Activated naive CD8-positive, alpha-beta T cell treated with anti-CD3 and anti-CD28 coated beads, Interleukin-2, amount 10 ng/mL, durations not matched to agents 7 days and 5 days (primary cell): ENCODE measurements around the gene CLASP2. TPM values are rescaled to one million over a fixed set of nuclear protein-coding genes. Genes with fewer than 3 reads are reported as not detected.
"Not testable (repeated sequence)": the region's sequence is repeated elsewhere in the genome, so short reads cannot be mapped to it uniquely, and the experiment has no call there.

Source experiments
- ATAC-seq: fragments of 150-1000 bp; cut with Tn5 transposase; one replicate; pipeline ENCODE4 v1.10.0; 2021; ENCODE audit warnings: low read depth, moderate library complexity
- POLR2A ChIA-PET: fragments of 350-600 bp; sonication (Branson Sonifier 250); formaldehyde crosslinking; loops from one replicate; lab custom pipeline; 2021; ENCODE audit warnings: antibody characterized with exemption; lab: Charles Lee
- DNase-seq: peaks from one replicate; pipeline ENCODE4 v3.0.0; 2021
- H3K27ac Mint-ChIP-seq: one replicate; pipeline ENCODE4 v1.8.0; 2022; ENCODE audit warnings: mild to moderate bottlenecking, mixed read lengths
- H3K27me3 Mint-ChIP-seq: one replicate; pipeline ENCODE4 v1.8.0; 2022; ENCODE audit warnings: mild to moderate bottlenecking, moderate library complexity, mixed read lengths
- H3K36me3 Mint-ChIP-seq: one replicate; pipeline ENCODE4 v1.8.0; 2021; ENCODE audit warnings: mild to moderate bottlenecking, mixed read lengths
- H3K4me1 Mint-ChIP-seq: one replicate; pipeline ENCODE4 v1.8.0; 2021; ENCODE audit warnings: mixed read lengths
- H3K4me3 Mint-ChIP-seq: one replicate; pipeline ENCODE4 v1.8.0; 2022; ENCODE audit warnings: mild to moderate bottlenecking, moderate library complexity, mixed read lengths
- H3K9me3 Mint-ChIP-seq: one replicate; pipeline ENCODE4 v1.8.0; 2021; ENCODE audit warnings: mixed read lengths
- total RNA-seq, 2 experiments: library from RNA; stranded (reverse); gene quantifications; one replicate each; pipeline ENCODE4 v1.2.3, GENCODE V29; 2021

CLASP2 gene
- total RNA-seq, 2 experiments from 2014 or later = 47.6 to 49.4 TPM

DNA sequence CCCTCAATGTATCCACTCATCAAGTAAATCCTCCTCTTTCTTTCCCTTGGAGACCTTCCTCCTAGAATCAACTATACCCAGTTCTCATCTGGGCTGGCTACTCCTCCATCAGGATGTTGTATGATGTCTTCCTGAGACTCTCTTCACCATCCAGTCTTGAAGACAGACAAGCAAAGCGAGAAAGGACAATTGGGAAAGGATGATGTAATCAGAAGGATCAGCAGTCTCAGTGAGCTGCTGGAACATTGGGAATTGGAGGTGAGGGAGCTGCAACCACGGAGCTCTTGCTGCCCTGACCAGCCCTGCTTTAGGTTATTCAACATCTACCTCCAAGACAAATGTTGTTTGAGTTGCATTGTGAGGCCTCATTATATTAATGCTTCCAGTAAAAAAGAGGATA lies 229.8 kb downstream of the CLASP2 start:
- Mint-ChIP-seq H3K27me3 (no peaks in the 10 kb centered on the region), H3K4me3 (no peak overlapping the region), H3K9me3 (peaks cover 3% of the 10 kb centered on the region), H3K36me3 (no peaks in the 10 kb centered on the region), H3K27ac (no peak overlapping the region), H3K4me1 (no peaks in the 10 kb centered on the region)
- no peak for DNase-seq
- POLR2A ChIA-PET = no interaction called here
- ATAC-seq = no peak

GRCh38 chr3:33482111-33482521 lies 235.9 kb downstream of the CLASP2 start:
- Mint-ChIP-seq H3K27me3 (no peaks in the 10 kb centered on the region), H3K4me1 (no peaks in the 10 kb centered on the region), H3K36me3 (peaks cover 4% of the 10 kb centered on the region), H3K4me3 (no peak overlapping the region), H3K9me3 (peaks cover 8% of the 10 kb centered on the region), H3K27ac (no peak overlapping the region)
- POLR2A ChIA-PET = no interaction called here
- no peak for DNase-seq
- ATAC-seq = no peak

DNA sequence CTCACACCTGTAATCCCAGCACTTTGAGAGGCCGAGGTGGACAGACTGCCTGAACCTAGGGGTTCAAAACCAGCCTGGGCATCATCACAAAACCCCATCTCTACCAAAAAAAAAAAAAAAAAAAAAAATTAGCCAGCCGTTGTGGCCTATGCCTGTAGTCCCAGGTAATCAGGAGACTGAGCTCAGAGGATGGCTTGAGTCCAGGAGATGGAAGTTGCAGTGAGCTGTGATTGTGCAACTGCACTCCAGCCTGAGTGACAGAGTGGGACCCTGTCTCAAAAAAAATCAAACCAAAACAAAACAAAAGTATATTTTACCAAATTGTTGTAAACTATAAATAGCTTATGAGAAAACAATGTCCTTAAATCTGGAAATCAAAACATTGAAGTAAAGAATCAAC lies 243.2 kb downstream of the CLASP2 start:
- no peak overlapping the region for H3K27ac Mint-ChIP-seq
- ATAC-seq = no peak
- no peak for DNase-seq
- no peaks in the 10 kb centered on the region for H3K27me3 Mint-ChIP-seq
- H3K4me3 Mint-ChIP-seq = no peak overlapping the region
- no peaks in the 10 kb centered on the region for H3K9me3 Mint-ChIP-seq
- no peaks in the 10 kb centered on the region for H3K36me3 Mint-ChIP-seq
- H3K4me1 Mint-ChIP-seq = peaks cover 1% of the 10 kb centered on the region
- POLR2A ChIA-PET = no interaction called here

DNA sequence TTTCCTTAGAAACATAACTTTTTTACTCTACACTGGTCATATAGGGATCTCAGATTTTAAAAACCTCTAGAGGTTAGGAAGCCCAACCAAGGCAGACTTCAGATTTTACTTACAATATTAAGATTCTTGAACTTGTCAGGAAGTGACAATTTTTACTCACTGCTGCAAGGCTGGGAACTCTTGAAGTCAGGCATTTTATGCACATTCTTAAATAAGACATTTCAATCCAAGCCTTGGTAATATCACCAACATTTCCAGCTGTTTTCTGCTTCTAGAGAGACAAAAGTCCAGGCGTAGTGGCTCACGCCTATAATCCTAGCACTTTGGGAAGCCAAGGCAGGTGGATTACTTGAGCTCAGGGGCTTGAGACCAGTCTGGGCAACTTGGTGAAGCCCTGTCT lies 244.2 kb downstream of the CLASP2 start:
- Mint-ChIP-seq H3K36me3 (no peaks in the 10 kb centered on the region), H3K27me3 (no peaks in the 10 kb centered on the region), H3K27ac (no peak overlapping the region), H3K9me3 (no peaks in the 10 kb centered on the region), H3K4me1 (peaks cover 1% of the 10 kb centered on the region), H3K4me3 (no peak overlapping the region)
- POLR2A ChIA-PET = no interaction called here
- ATAC-seq (no peak), DNase-seq (no peak)

DNA sequence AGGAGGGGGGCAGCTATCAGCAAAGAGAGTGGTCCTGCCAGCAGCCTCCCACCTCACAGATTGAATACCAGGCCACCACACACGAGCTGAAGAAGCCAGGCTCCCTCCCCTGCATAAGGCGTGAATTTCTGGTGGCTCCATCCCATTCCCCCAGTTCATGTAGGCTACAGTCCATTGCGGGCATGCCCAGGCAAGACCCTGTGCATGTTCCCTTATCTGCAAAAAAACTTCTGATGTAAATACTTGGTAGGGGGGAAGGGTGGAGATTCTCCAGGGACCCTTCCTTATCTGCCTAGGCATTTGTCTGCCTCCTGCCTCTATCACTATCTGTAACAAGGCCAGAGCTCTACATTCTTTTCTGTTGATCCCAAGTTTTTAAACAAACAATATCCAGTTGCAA lies 250.3 kb downstream of the CLASP2 start:
- ATAC-seq = no peak
- Mint-ChIP-seq H3K36me3 (peaks cover 10% of the 10 kb centered on the region), H3K4me3 (no peak overlapping the region), H3K27ac (no peak overlapping the region), H3K27me3 (no peaks in the 10 kb centered on the region), H3K4me1 (no peaks in the 10 kb centered on the region), H3K9me3 (peaks cover 9% of the 10 kb centered on the region)
- POLR2A ChIA-PET = interaction anchor here (0.7 kb wide), 1 partner anchor 304 kb away, joined by 3 read pairs; no protein-coding TSS in a partner anchor
- DNase-seq = no peak

DNA sequence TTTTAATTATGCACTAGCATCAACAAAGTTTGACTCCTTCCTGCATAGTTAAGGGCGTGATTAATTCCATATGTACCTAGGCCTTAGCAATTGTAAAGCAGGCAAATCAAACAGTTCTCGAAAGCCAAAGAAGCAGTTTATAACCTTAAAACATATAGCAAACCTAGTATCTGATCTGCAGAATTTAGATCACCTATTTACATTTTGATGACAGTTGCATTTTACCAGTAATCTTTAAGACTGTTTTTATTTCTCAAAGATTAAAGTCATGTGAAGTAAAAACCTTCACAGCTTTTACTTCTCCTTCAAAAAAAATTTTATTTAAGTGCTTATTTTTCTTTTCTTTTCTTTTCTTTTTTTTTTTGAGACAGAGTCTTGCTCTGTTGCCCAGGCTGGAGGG lies 257.0 kb downstream of the CLASP2 start:
- POLR2A ChIA-PET = no interaction called here
- no peaks in the 10 kb centered on the region for H3K27me3 Mint-ChIP-seq
- H3K36me3 Mint-ChIP-seq = peaks cover 5% of the 10 kb centered on the region
- ATAC-seq (no peak), DNase-seq (no peak)
- H3K4me3 Mint-ChIP-seq = no peak overlapping the region
- no peak overlapping the region for H3K27ac Mint-ChIP-seq
- no peaks in the 10 kb centered on the region for H3K4me1 Mint-ChIP-seq
- peaks cover 17% of the 10 kb centered on the region for H3K9me3 Mint-ChIP-seq

DNA sequence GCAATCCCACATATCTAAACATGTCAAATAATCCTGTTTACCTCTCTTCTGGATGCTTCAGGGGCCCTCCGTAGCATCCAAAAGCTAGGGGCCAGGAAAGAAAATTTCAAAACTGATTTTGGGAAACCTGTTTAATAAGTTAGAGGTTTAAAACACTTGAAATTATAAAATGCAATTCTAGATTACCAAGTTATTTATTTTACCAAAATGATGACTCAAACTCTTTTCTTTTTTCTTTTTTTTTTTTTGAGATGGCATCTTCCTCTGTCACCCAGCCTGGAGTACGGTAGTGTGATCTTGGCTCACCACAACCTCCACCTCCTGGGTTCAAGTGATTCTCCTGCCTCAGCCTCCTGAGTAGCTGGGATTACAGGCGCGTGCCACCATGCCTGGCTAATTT lies 258.5 kb downstream of the CLASP2 start:
- POLR2A ChIA-PET, H3K27ac Mint-ChIP-seq, ATAC-seq, H3K36me3 Mint-ChIP-seq, H3K4me3 Mint-ChIP-seq, H3K4me1 Mint-ChIP-seq, H3K27me3 Mint-ChIP-seq, DNase-seq: not testable (repeated sequence)
- peaks cover 17% of the 10 kb centered on the region for H3K9me3 Mint-ChIP-seq

GRCh38 chr3:33458446-33458845 lies 259.6 kb downstream of the CLASP2 start:
- Mint-ChIP-seq H3K4me3 (no peak overlapping the region), H3K4me1 (peaks cover 6% of the 10 kb centered on the region), H3K27me3 (no peaks in the 10 kb centered on the region), H3K27ac (no peak overlapping the region), H3K9me3 (peaks cover 22% of the 10 kb centered on the region), H3K36me3 (peaks cover 10% of the 10 kb centered on the region)
- no peak for DNase-seq
- ATAC-seq = no peak
- POLR2A ChIA-PET = no interaction called here

GRCh38 chr3:33456756-33457155 lies 261.3 kb downstream of the CLASP2 start:
- peaks cover 13% of the 10 kb centered on the region for H3K36me3 Mint-ChIP-seq
- H3K27ac Mint-ChIP-seq = no peak overlapping the region
- no peak for DNase-seq
- no peak overlapping the region for H3K4me3 Mint-ChIP-seq
- H3K9me3 Mint-ChIP-seq = peaks cover 26% of the 10 kb centered on the region
- no peak for ATAC-seq
- H3K27me3 Mint-ChIP-seq = no peaks in the 10 kb centered on the region
- POLR2A ChIA-PET = no interaction called here
- peaks cover 6% of the 10 kb centered on the region for H3K4me1 Mint-ChIP-seq

DNA sequence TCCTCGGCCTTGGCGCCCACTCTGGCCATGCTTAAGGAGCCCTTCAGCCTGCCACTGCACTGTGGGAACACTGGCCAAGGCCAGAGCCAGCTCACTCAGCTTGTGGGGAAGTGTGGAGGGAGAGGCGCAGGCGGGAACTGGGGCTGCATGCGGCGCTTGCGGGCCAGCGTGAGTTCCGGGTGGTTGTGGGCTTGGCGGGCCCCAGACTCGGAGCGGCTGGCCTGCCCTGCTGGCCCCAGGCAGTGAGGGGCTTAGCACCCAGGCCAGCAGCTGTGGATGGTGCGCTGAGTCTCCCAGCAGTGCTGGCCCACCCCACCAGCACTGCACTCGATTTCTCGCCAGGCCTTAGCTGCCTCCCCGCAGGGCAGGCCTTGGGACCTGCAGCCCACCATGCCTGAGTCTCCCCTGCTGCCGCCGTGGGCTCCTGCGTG lies 264.7 kb downstream of the CLASP2 start:
- Mint-ChIP-seq H3K27me3 (no peaks in the 10 kb centered on the region), H3K9me3 (peaks cover 13% of the 10 kb centered on the region), H3K36me3 (peaks cover 10% of the 10 kb centered on the region), H3K4me1 (peaks cover 6% of the 10 kb centered on the region), H3K4me3 (no peak overlapping the region), H3K27ac (no peak overlapping the region)
- POLR2A ChIA-PET = interaction anchor here (1.0 to 1.9 kb wide), 2 partner anchors 12 to 13 kb away, joined by 3 to 6 read pairs; no protein-coding TSS in a partner anchor
- no peak for DNase-seq
- ATAC-seq = no peak

- ATAC-seq, DNase-seq, H3K9me3 Mint-ChIP-seq, H3K27me3 Mint-ChIP-seq, H3K27ac Mint-ChIP-seq, H3K4me3 Mint-ChIP-seq, POLR2A ChIA-PET: not testable (repeated sequence)
- Mint-ChIP-seq H3K4me1 (peaks cover 12% of the 10 kb centered on the region), H3K36me3 (peaks cover 10% of the 10 kb centered on the region)
Measured at GRCh38 chr3:33451994-33452393, 266.1 kb downstream of the CLASP2 start.

DNA sequence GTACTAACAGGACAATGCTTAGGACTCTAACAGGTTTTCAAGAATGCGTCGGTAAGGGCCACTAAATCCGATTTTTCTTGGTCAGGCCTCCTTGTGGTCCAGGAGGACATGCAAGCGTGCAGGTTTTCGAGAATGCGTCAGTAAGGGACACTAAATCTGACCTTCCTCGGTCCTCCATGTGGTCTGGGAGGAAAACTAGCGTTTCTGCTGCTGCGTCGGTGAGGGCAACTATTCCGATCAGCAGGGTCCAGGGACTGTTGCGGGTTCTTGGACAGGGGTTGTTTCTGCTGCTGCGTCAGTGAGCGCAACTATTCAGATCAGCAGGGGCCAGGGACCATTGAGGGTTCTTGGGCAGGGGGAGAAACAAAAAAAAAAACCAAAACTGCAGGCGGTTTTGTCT lies 270.1 kb downstream of the CLASP2 start:
- Mint-ChIP-seq H3K27ac (no peak overlapping the region), H3K27me3 (no peaks in the 10 kb centered on the region), H3K9me3 (peaks cover 4% of the 10 kb centered on the region), H3K36me3 (peaks cover 3% of the 10 kb centered on the region), H3K4me3 (no peak overlapping the region), H3K4me1 (peaks cover 13% of the 10 kb centered on the region)
- DNase-seq (no peak), ATAC-seq (no peak)
- POLR2A ChIA-PET = no interaction called here

- peaks cover 13% of the 10 kb centered on the region for H3K4me1 Mint-ChIP-seq
- H3K4me3 Mint-ChIP-seq = peak overlapping the region; percentile 79
- POLR2A ChIA-PET, H3K36me3 Mint-ChIP-seq, DNase-seq, H3K9me3 Mint-ChIP-seq, H3K27me3 Mint-ChIP-seq, ATAC-seq: not testable (repeated sequence)
- peak overlapping the region; percentile 34 for H3K27ac Mint-ChIP-seq
Measured at GRCh38 chr3:33447256-33447625, 270.8 kb downstream of the CLASP2 start.
